Hepatocyte (in vitro differentiated cells): ENCODE data around the gene METTL18.
A peak's percentile ranks its signal among the peaks of the same experiment; 100 is the strongest.

Experiments used
- CTCF ChIP-seq: fragments of 200-600 bp; sonication (generic); IDR thresholded peaks from 2 replicates; pipeline ENCODE4 v1.5.1; 2016; ENCODE audit warnings: antibody characterized with exemption, mild to moderate bottlenecking; ENCODE audit not compliant: poor library complexity
- EZH2 ChIP-seq: fragments of 200-600 bp; sonication (generic); IDR thresholded peaks from 2 replicates; pipeline ENCODE4 v1.6.1; 2016; ENCODE audit warnings: antibody characterized with exemption, mild to moderate bottlenecking, borderline replicate concordance

- TF ChIP-seq CTCF: peak; percentile 65
- TF ChIP-seq EZH2: no peak
These were observed 14.8 kb upstream of the METTL18 start for GRCh38 chr1:169809370-169810095.
